AG08395 (cell line): Measurements from ENCODE around the gene PHRF1.

Experiments used
- DNase-seq: peaks from one replicate; pipeline ENCODE4 v3.0.0; 2012; ENCODE audit warnings: mixed read lengths, low spot score

PHRF1 gene, protein sequence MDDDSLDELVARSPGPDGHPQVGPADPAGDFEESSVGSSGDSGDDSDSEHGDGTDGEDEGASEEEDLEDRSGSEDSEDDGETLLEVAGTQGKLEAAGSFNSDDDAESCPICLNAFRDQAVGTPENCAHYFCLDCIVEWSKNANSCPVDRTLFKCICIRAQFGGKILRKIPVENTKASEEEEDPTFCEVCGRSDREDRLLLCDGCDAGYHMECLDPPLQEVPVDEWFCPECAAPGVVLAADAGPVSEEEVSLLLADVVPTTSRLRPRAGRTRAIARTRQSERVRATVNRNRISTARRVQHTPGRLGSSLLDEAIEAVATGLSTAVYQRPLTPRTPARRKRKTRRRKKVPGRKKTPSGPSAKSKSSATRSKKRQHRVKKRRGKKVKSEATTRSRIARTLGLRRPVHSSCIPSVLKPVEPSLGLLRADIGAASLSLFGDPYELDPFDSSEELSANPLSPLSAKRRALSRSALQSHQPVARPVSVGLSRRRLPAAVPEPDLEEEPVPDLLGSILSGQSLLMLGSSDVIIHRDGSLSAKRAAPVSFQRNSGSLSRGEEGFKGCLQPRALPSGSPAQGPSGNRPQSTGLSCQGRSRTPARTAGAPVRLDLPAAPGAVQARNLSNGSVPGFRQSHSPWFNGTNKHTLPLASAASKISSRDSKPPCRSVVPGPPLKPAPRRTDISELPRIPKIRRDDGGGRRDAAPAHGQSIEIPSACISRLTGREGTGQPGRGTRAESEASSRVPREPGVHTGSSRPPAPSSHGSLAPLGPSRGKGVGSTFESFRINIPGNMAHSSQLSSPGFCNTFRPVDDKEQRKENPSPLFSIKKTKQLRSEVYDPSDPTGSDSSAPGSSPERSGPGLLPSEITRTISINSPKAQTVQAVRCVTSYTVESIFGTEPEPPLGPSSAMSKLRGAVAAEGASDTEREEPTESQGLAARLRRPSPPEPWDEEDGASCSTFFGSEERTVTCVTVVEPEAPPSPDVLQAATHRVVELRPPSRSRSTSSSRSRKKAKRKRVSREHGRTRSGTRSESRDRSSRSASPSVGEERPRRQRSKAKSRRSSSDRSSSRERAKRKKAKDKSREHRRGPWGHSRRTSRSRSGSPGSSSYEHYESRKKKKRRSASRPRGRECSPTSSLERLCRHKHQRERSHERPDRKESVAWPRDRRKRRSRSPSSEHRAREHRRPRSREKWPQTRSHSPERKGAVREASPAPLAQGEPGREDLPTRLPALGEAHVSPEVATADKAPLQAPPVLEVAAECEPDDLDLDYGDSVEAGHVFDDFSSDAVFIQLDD (N-terminal part only)

DNA sequence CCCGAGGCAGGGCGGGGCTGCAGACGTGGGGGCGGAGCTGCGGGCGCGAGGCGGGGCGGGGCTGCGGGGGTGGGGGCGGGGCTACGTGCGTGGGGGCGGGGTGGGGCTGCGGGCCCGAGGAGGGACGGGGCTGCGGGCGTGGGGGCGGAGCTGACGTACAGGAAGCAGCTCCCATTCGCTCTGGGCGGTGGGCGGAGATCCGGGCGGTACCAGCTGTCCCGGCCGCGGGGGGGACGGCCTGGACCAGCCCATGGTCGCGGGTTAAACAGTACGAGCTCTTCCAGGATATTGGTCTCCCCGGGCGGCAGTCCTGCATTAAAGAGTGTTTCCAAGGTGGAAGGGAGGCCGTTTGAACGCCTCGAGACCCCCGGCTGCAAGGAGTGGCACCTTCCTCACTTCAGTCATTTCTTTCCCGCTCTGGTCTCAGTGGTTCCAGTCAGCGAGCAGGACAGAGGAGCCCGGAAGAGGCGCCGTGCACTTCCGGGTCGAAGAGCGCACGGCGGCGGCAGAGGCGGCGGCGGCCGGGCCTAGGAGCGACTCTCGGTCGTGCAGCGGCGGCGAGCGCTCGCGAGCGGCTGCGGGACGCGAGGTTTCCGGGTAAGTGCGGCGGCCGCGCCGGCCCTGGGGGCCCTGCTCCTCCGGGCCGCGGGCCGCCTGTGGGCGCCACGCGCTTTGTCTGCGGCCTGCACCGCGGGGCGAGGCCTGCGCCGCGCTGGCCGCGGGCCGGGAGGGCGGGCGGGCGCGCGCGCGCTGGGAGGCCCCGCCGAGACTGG lies at the start of gene PHRF1:
PHRF1 (plus strand) TSS at position 475 of the 773 bp plus-strand sequence. CDS start 5,043 bp downstream, outside the sequence.
- peak; percentile 99 for DNase-seq

GRCh38 chr11:528166-528814 lies 48.0 kb upstream of the PHRF1 start:
- no peak for DNase-seq

DNA sequence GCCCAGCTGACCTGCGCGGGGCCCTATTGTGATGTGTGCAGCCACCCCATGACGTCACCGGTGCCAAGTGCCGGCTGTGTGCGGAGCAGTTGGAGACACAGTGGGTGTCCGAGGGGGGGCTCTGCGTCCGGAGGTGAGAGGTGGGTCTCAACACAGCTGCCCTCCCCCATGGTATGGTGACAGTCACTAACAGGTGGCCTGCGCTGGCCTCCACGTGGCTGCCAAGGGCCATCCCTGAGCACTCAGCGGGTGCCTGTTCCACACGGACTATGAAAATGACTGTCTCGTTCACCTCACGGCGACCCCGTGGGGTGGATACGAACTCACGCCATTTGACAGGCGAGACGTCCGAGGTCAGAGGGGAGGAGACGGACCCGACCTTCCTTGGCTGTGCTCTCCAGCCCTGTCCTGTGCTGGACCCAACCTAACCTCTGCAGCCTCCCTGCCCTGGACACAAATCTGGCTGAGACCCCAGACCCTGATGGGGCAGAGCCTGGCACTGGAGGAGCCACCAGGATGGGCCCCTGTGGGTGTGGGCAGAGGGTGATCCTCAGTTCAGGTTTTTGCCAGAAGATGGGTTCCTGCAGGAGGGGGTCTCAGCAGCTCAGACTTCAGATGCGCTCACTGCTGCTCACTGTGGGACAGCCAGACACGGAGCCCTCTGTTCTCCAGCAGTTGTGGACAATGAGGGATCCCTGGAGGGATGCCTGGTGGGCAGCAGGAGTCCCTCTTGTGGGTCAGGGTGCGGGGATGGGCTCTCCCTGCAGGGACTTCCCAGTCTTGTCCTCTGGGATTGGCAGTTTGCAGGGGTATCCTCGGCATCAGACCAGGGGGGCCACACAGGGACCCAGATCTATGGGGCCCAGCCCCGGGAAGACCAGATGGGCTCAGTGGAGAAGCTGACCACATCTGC lies 47.2 kb upstream of the PHRF1 start:
- DNase-seq = no peak

DNA sequence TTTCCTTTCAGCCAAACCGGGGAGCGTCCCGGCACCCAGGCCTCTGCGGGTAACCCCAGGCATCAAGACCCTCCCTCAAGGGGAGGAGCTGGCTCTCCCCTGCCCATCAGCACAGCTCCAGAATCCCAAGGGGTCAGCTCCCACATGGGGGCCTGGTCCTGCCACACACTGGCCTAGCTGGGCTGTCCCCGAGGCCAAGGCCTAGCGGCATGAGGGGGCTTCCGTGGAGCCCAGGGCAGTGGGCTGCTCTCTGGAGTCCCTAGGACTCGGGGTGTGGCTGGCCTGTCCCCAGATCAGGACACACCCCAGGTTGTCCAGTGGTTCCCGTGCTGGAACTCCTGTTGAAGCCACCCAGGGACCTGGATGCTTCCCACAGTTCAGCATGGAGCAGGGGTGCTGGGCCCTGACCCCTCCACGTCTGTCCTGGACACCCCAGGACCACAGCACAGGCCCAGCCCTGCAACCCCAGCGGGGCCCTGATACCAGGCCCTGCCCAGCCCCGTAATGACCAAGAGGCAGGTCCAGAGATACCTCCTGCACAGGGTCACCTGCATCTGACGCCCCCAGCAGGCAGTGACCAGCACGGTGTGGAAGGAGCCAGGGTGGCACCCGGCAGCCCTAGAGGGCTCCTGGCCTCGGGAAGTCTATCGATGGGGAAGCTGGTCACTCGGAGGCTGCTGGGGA lies 46.4 kb upstream of the PHRF1 start:
- no peak for DNase-seq

DNA sequence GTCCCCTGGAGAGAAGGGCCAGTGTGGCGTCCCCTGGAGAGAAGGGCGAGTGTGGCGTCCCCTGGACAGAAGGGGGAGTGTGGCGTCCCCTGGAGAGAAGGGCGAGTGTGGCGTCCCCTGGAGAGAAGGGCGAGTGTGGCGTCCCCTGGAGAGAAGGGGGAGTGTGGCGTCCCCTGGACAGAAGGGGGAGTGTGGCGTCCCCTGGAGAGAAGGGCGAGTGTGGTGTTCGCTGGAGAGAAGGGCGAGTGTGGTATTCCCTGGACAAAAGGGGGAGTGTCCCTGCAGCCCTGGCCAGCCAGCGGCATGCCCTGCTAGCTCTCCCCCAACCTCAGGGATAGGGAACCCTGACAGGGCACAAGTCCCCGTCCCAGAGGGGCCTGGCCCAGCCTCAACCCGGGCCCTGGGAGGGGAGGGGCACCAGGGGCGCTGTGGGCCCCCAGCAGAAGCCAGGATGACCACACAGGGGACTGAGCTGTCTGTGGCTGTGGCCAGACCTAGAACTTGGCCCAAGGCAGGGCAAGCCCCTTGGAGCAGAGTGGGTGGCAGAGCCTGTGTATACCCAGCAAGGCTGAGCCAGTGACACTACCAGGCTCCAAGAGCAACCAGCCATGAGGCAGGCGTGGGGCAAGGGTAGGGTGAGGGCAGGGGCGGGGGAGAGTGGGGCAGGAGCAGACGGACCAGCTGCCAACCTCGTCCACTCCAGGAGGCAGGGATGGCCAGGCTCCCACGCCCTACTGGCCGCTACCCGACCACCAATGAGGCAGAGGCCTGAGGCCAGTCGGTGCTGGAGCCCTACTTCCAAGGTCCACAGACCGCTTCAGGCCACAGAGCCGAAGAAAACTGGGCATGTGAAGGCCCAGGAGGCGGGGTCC lies 45.1 kb upstream of the PHRF1 start:
- no peak for DNase-seq

DNA sequence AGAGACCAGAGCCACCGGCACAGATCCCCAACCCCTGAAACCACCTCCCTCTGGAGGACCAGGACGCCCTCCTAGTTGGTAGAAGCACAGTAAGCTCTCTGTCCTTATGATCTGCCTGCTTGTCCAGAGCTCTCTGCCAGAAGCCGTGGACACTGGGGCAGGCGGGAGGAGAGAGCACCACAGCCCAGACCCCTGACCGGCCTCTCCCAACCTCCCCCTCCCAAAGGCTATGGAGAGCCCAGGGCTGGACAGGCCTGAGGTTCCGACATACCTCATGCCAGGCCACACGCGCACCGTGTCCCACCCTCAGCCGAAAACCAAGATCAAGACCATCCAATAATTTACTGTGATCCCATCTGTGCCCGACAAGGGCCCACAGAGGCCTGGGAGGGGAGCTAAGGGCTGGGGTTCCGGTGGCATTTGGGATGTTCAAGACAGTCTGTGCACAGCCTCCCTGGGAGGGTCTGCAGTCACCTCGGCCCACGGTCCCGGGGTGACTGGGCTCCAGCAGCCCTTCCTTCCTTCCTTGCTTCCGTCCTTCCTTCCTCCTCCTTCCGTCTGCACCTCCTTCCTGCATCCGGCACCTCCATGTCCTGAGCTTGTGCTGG lies 44.2 kb upstream of the PHRF1 start:
- no peak for DNase-seq

DNA sequence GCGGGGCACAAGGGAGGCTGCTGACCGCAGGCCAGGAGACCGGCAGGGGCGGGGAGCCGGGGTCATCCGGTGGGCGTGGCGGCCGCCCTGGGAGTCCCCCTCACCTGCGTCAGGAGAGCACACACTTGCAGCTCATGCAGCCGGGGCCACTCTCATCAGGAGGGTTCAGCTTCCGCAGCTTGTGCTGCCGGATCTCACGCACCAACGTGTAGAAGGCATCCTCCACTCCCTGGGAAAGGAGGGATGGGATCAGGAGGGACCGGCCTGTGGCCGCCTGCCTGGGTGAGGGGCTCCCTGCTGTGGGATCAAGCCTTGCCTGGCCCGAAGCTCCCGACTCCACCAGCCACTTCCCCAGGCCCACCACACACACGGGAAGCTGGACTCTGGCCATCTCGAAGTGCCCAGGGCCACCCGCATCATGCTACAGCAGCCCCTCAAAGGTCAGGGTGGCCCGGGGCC lies 43.7 kb upstream of the PHRF1 start:
- no peak for DNase-seq

DNA sequence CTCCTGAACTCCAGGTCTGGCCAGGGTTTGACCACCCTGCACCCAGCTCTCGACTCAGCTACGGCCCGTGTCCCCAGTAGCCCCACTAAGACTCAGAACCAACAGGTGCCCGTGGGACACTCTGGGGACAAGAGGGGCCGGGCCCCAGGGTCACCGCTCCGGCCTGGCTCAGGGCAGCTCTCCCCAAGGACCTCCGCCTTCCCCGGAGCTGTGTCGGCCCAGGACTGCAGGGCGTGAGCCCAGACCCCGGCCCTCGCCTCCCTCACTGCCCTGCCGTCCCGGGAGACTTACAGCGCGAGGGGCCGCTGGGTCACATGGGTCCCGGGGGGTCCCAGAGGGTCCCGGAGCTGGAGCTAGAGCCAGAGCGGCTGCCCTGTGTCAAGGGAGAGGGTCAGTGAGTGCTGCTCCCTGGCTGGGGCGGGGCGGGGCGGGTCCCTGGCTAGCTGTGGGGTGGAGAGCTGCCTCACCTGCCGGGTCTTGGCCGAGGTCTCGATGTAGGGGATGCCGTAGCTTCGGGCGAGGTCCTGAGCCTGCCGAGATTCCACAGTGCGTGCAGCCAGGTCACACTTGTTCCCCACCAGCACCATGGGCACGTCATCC lies 43.2 kb upstream of the PHRF1 start:
- no peak for DNase-seq

- DNase-seq = no peak
Observed at GRCh38 chr11:533586-534395, 42.5 kb upstream of the PHRF1 start.

DNA sequence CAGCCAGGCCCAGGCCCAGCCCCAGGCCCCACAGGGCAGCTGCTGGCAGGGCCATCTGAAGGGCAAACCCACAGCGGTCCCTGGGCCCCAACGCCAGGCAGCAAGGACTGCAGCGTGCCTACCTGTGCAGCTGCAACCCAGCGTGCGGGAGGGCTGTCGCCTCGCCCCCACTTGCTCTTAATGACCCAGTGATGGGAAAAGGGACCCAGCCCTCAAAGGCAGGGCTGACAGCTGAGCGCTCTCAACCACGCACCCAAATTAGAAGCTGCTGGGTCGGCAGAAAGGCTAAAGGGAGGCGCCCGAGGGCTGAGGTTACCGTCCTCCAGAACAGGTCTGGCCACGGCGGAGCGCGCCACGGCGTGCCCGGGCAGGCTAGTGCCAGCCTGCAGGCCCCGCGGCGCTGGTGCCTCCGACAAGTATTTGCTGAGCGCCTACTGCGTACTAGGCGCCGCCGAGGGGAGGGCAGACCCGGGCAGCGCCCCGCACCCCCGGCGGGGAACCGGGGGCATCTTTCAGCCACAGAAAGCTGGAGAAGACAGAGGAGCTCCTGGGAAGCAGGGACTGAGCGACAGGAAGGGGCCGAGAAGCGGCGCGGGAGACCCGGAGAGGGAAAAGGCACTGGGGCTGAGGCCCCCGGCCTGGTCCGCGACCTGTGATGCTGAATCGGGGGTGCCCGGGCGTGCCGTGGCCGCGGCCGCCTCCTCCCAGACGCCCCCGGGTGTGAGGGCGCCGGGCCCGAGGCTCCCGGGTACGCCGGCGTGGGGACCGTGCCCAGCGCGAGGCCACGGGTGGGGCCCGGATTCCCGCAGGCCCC lies 41.7 kb upstream of the PHRF1 start:
- peak; percentile 26 for DNase-seq

- no peak for DNase-seq
Observed at GRCh38 chr11:535210-535518, 41.1 kb upstream of the PHRF1 start.

DNA sequence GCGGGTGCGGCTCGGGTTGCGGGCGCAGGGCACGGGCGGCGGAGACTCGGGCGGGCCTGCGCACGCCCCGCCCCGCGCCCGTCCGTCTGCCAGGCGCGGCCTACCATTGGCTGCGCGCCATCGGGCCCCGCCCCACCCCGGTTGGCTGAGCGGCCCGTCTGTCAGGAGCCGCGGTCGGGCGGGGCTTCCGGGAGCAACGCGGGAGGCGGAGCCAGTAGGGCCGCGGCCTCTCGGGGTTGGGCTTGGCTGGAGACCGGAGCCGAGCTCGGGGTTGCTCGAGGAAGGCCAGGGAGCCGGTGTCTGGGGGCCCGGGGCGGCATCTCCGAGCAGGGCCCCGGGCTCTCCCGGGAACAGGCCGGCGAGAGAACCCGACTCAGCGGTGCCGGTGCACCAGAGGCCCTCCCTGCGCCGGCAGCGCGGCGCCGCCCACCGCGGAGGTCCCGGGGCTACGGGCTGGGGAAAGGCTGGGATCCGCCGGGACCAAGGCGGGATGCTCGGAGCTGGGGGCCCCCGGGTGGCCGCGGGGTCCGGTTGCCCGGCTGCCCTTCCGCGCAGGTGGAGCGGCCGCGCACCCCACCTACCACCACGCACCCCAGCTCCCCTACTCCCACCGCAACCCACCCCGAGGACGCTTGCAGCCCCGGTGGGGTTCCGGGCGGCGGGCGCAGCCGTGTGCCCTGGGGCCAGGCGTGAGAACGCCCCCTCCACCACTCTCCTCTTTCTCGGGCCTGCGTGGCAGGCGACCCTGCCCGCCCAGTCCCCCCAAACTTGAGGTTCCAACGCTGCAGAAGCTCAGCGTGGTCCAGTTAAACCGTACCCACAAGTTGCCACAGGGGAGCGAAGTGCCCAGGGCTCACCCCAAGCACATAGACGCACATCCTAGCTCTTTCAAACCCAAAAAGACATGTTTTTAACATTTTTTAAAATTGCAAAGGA lies 40.5 kb upstream of the PHRF1 start, which contains the start of gene HRAS:
HRAS (minus strand) TSS at position 58 of the 936 bp plus-strand sequence.
- peak; percentile 100 for DNase-seq

GRCh38 chr11:536841-537621 lies 39.2 kb upstream of the PHRF1 start, which contains the start of gene LRRC56:
Gene LRRC56 (plus strand): TSS chr11:537527. CDS start chr11:540685, 3,158 bp downstream.
- peak; percentile 88 for DNase-seq
